HG02571 (cell line): ENCODE results near the gene STK25.
"Not testable (repeated sequence)": the region's sequence is repeated elsewhere in the genome, so short reads cannot be mapped to it uniquely, and the experiment has no call there.

ENCODE experiments used
- ATAC-seq: cut with Tn5 transposase; IDR thresholded peaks from one replicate; pipeline ENCODE4 v1.9.1; 2021; ENCODE audit warnings: mild to moderate bottlenecking, moderate library complexity; ENCODE audit not compliant: unreplicated experiment

The STK25 gene

GRCh38 chr2:241540401-241540770, 32.0 kb upstream of the STK25 start:
- ATAC-seq: no peak

- no peak for ATAC-seq
Measured at GRCh38 chr2:241539616-241540374, 31.4 kb upstream of the STK25 start.

GRCh38 chr2:241538838-241539615, 30.6 kb upstream of the STK25 start:
- ATAC-seq: no peak

GRCh38 chr2:241535871-241536655, 27.7 kb upstream of the STK25 start:
- ATAC-seq: no peak

GRCh38 chr2:241534701-241535375, 26.5 kb upstream of the STK25 start:
- no peak for ATAC-seq

- ATAC-seq: no peak
Measured at GRCh38 chr2:241534293-241534692, 25.9 kb upstream of the STK25 start.

GRCh38 chr2:241532733-241533601, 24.6 kb upstream of the STK25 start:
- no peak for ATAC-seq

- no peak for ATAC-seq
Measured at GRCh38 chr2:241532168-241532567, 23.8 kb upstream of the STK25 start.

GRCh38 chr2:241531161-241531722, 22.9 kb upstream of the STK25 start:
- ATAC-seq: no peak

GRCh38 chr2:241530571-241530970, 22.2 kb upstream of the STK25 start:
- no peak for ATAC-seq

- not testable (repeated sequence) for ATAC-seq
Measured at GRCh38 chr2:241525818-241526780, 17.7 kb upstream of the STK25 start.

GRCh38 chr2:241522477-241522876, 14.1 kb upstream of the STK25 start:
- ATAC-seq: no peak

- no peak for ATAC-seq
Measured at GRCh38 chr2:241519669-241520068, 11.3 kb upstream of the STK25 start.

GRCh38 chr2:241517297-241517696, 8.9 kb upstream of the STK25 start:
- ATAC-seq: no peak

GRCh38 chr2:241516520-241516965, 8.2 kb upstream of the STK25 start:
- ATAC-seq: no peak

- ATAC-seq: no peak
Measured at GRCh38 chr2:241514986-241515737, 6.8 kb upstream of the STK25 start.

GRCh38 chr2:241514553-241514952, 6.2 kb upstream of the STK25 start:
- ATAC-seq: no peak
